Kidney (tissue), 14 donors: ENCODE measurements around the gene RUVBL1. TPM values are rescaled to one million over a fixed set of nuclear protein-coding genes. Genes with fewer than 3 reads are reported as not detected.

Experiments
- DNase-seq, 5 donors: peaks; one replicate each; pipeline ENCODE4 v3.0.0-alpha.2; 2013 to 2020
- FAIRE-seq: peaks from 2 replicates; lab custom pipeline; 2012; peaks lifted over from hg19 to GRCh38; lab: Jason Lieb, UNC
- H3K27ac ChIP-seq, 2 donors: one replicate each; pipeline ENCODE4 v1.7.0; 2013; ENCODE audit warnings: low read depth in 2 of 2, low read length in 2 of 2, inconsistent platforms in 1 of 2
- H3K27me3 ChIP-seq: one replicate; pipeline ENCODE4 v1.7.1; 2013; ENCODE audit warnings: low read length, inconsistent platforms; ENCODE audit not compliant: control insufficient read depth, insufficient read depth
- H3K36me3 ChIP-seq, 3 donors: one replicate each; pipeline versions ENCODE4 v1.7.0 to v1.7.1; 2013; ENCODE audit warnings: low read length in 3 of 3, control low read depth in 1 of 3, inconsistent platforms in 1 of 3; ENCODE audit not compliant: insufficient read depth in 3 of 3, control insufficient read depth in 2 of 3
- H3K4me1 ChIP-seq, 3 donors: one replicate each; pipeline versions ENCODE4 v1.7.0 to v1.7.1; 2013; ENCODE audit warnings: low read length in 3 of 3, inconsistent platforms in 1 of 3, low read depth in 1 of 3; ENCODE audit not compliant: control insufficient read depth in 2 of 3, insufficient read depth in 2 of 3
- H3K4me3 ChIP-seq, 3 donors: one replicate each; pipeline versions ENCODE4 v1.7.0 to v1.8.1; 2013; ENCODE audit warnings: low read length in 3 of 3, control low read depth in 1 of 3, inconsistent platforms in 1 of 3
- H3K9ac ChIP-seq, 3 donors: one replicate each; pipeline versions ENCODE4 v1.7.0 to v1.7.1; 2013; ENCODE audit warnings: low read length in 3 of 3, control low read depth in 1 of 3, inconsistent platforms in 1 of 3
- H3K9me3 ChIP-seq, 3 donors: one replicate each; pipeline versions ENCODE4 v1.7.0 to v1.7.1; 2013; ENCODE audit warnings: low read length in 3 of 3, control low read depth in 1 of 3, inconsistent platforms in 1 of 3; ENCODE audit not compliant: control insufficient read depth in 2 of 3, insufficient read depth in 1 of 3
- intact Hi-C: fragments of 100-400 bp; cut with DNase I; formaldehyde crosslinking; loops from one replicate; pipeline ENCODE4 v1.11.1; 2022
- polyA plus RNA-seq: library from polyadenylated mRNA; stranded (reverse); fragments of 350-450 nt; fragmentation: Illumina TruSeq; extraction: RNeasy Lipid Tissue Mini Kit (QIAGEN cat#74804); gene quantifications from one replicate; pipeline ENCODE4 v1.2.3, GENCODE V29; 2014; ENCODE audit warnings: low read depth, low replicate concordance; ENCODE audit not compliant: insufficient read depth
- total RNA-seq: library from RNA; stranded (reverse); fragmentation: NEBNext Ultra II Directional; extraction: Animal tissue kit (Norgen Biotek cat#: 25700); gene quantifications from one replicate; pipeline ENCODE4 v1.2.1, GENCODE V29; 2021
- TF ChIP-seq, protein P1 (sequence below): IDR thresholded peaks from 3 replicates; pipeline ENCODE4 v1.5.1; 2012; ENCODE audit warnings: mild to moderate bottlenecking, moderate library complexity, borderline replicate concordance; ENCODE audit not compliant: insufficient read depth; ENCODE audit errors: extremely low read depth
- donor health status: control.
- donor health status: control.
- donor health status: control.
- donor health status: control.
- donor health status: control.
- donor health status: DM: yes; HTN: yes; CAD: no.
- donor health status: Normal renal cell carcinoma (clear cell type).

RUVBL1 gene
- total and polyA plus RNA-seq, 2 donors from 2014 or later, result 32.7 to 41.9 TPM

GRCh38 chr3:128143496-128143895 lies 19.9 kb upstream of the RUVBL1 start:
- Histone ChIP-seq H3K27ac (no peak overlapping the region), H3K4me1 (no peaks in the 10 kb centered on the region), H3K9ac (no peak overlapping the region), H3K4me3 (no peak overlapping the region), H3K36me3 (peaks cover 0 to 6% (median 4%) of the 10 kb centered on the region in 3 donors), H3K9me3 (no peaks in the 10 kb centered on the region), H3K27me3 (no peaks in the 10 kb centered on the region)
- intact Hi-C loops, result no loop called here
- TF ChIP-seq, protein P1, sequence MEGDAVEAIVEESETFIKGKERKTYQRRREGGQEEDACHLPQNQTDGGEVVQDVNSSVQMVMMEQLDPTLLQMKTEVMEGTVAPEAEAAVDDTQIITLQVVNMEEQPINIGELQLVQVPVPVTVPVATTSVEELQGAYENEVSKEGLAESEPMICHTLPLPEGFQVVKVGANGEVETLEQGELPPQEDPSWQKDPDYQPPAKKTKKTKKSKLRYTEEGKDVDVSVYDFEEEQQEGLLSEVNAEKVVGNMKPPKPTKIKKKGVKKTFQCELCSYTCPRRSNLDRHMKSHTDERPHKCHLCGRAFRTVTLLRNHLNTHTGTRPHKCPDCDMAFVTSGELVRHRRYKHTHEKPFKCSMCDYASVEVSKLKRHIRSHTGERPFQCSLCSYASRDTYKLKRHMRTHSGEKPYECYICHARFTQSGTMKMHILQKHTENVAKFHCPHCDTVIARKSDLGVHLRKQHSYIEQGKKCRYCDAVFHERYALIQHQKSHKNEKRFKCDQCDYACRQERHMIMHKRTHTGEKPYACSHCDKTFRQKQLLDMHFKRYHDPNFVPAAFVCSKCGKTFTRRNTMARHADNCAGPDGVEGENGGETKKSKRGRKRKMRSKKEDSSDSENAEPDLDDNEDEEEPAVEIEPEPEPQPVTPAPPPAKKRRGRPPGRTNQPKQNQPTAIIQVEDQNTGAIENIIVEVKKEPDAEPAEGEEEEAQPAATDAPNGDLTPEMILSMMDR, result no peak
- DNase-seq (no peak), FAIRE-seq (no peak)

- Histone ChIP-seq H3K4me1 (no peaks in the 10 kb centered on the region), H3K9ac (no peak overlapping the region), H3K27me3 (no peaks in the 10 kb centered on the region), H3K4me3 (no peak overlapping the region), H3K36me3 (no peaks in the 10 kb centered on the region), H3K9me3 (no peaks in the 10 kb centered on the region), H3K27ac (no peak overlapping the region)
- peak in 3 of 5 donors; percentile 21 to 49 (median 36) for DNase-seq
- no peak for FAIRE-seq
- TF ChIP-seq, protein P1, result peak; percentile 42
- intact Hi-C loops, result no loop called here
Measured at GRCh38 chr3:128133273-128133883, 9.8 kb upstream of the RUVBL1 start.

DNA sequence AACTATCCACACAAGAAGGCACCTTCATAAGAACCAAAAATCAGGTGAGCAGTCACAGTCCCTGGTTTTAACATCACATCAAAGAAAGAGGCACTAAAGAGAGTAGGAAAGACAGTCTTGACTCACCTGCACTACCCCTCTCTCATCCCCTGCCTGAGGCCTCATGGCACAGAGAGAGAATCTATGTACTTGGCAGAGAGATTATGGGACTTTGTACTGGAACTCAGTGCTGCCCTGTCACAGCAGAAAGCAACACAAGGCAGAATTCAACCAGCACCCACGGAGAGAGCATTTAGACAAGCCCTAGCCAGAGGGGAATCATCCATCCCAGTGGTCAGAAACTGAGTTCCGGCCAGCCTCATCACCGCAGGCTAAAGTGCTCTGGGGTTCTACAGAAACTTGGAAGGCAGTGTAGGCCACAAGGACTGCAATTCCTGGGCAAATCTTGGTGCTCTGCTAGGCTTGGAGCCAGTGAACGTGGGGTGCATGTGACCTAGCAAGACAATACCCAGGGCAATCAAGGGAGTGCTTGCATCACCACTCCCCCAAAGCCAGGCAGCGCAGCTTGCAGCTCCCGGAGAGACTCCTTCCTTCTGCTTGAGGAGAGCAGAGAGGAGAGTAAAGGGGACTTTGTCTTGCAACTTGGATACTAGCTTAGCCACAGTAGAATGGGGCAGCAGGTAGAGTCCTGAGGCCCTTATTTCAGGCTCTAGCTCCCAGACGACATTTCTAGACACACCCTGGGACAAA lies 8.5 kb upstream of the RUVBL1 start:
- Histone ChIP-seq H3K27me3 (no peaks in the 10 kb centered on the region), H3K36me3 (no peaks in the 10 kb centered on the region), H3K27ac (no peak overlapping the region), H3K9me3 (no peaks in the 10 kb centered on the region), H3K4me3 (no peak overlapping the region), H3K9ac (no peak overlapping the region), H3K4me1 (no peaks in the 10 kb centered on the region)
- no peak for DNase-seq
- intact Hi-C loops, result no loop called here
- TF ChIP-seq, protein P1, result no peak
- FAIRE-seq, result no peak
